ENCODE data around the gene ITGAL. TPM values are rescaled to one million over a fixed set of nuclear protein-coding genes. Genes with fewer than 3 reads are reported as not detected.
A peak's percentile ranks its signal among the peaks of the same experiment; 100 is the strongest.

ITGAL gene
- total RNA-seq, result 100 to 1,000 TPM; 319 to 344 TPM

DNA sequence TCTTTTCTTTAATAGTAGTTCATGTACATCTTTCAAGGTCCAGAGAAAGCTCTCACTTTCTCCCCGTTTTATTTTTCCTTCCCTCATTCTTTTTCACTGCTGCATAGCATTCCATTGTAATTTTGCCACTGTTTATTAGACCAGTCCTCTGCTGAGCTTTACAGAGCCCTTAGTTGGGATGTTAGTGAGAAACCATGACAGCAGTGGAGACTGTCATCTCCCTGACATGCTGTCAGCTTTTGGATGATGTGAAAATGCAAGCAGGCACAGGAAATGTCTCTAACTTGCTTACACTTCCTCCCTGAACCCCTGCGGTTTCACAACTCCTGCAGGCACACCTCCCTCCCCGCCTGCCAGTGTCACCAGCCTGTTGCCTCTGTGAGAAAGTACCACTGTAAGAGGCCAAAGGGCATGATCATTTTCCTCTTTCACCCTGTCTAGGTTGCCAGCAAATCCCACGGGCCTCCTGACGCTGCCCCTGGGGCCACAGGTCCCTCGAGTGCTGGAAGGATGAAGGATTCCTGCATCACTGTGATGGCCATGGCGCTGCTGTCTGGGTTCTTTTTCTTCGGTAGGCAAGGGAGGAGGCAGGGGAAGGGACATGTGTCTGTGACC, at the start of gene ITGAL:
TSS of gene ITGAL (plus strand) at position 415 of the 615 bp plus-strand sequence. CDS start at position 511, 96 bp downstream.
- no peaks in the 10 kb centered on the region for H3K27me3 Mint-ChIP-seq
- H3K36me3 Mint-ChIP-seq (ENCODE audit: low read depth), result peaks cover 61% of the 10 kb centered on the region
- peaks cover 31% of the 10 kb centered on the region for H3K4me1 Mint-ChIP-seq
- peak within 1 kb of the TSS; percentile 94 for H3K4me3 Mint-ChIP-seq
- no peaks in the 10 kb centered on the region for H3K9me3 Mint-ChIP-seq
- peak within 1 kb of the TSS; percentile 99 for H3K27ac Mint-ChIP-seq
- peak; percentile 66 for ATAC-seq (replicated peaks)

DNA sequence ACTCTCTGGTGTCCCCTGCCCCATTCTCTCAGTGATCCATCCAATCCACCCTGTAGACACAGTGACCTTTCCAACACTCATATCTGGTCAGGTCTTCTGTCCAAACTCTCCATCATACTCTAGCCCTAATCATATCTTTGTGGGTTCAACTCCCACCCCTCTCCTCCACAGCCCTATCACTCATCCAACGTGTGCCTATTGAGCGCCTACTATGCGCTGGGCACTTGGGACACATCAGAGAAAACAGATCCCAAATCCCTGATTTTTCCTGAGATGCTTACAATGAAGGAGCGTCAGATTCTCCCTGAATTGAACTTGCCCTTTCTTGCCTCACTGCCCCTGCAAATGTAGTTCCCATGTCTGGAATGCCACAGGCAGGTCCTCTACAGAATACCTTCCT, 44.5 kb upstream of the ITGAL start:
- Mint-ChIP-seq H3K9me3 (no peaks in the 10 kb centered on the region), H3K27me3 (no peaks in the 10 kb centered on the region), H3K4me3 (no peak overlapping the region), H3K4me1 (peaks cover 11% of the 10 kb centered on the region), H3K36me3 (ENCODE audit: low read depth) (peaks cover 35% of the 10 kb centered on the region), H3K27ac (peak overlapping the region; percentile 8)
- ATAC-seq (replicated peaks), result no peak

DNA sequence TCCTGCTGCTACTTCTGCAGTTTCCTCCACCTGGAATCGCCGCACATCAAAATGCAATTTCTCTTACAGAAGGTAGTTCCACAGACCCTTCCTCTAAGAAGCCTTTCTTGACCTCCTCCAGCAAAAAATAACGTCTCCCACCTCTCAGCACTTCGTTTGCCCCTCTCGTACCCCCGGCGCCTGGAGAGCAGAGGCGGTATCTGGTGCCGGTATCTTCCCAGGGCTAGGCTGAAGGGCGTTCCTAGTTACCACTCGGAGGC, 43.2 kb upstream of the ITGAL start:
- Mint-ChIP-seq H3K27ac (no peak overlapping the region), H3K27me3 (no peaks in the 10 kb centered on the region), H3K4me1 (peaks cover 17% of the 10 kb centered on the region), H3K9me3 (no peaks in the 10 kb centered on the region), H3K36me3 (ENCODE audit: low read depth) (peaks cover 22% of the 10 kb centered on the region), H3K4me3 (no peak overlapping the region)
- ATAC-seq (replicated peaks), result no peak

DNA sequence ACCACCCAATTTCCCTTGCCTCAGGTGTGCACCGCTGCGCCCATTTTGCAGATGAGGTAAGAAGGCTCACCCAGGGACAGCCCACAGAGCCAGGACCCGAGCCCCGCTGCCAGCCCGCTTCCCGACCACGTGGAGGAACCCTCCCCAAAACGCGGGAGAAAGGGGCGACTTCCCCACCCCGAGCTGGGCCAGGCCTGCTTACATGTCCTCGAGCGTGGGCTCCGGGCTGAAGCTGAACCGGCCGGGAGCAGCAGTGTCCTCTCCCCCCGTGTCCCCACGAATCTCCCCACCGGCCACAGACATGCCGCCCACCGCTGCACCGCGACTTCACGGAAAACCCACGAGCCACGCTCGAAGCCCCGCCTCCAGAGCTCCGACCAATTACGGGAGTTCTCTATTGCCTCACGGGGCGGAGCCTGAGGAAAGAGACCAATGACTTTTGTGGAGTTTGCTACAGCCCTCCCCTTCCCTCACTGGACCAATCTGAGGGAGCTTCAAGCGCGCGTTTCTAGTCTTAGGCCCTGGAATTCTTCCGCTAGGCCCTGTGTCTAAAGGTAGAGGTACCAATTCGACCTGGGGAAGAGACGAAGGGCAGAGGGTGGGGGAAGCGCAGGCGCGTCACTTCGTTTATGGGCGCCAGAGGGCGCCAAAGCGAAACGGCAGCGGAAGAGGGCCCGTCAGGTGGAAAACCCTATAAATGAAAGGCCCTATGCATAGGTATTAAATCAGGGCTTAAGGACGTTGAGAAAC, 42.7 kb upstream of the ITGAL start, which contains the start of gene DCTPP1:
TSS of gene DCTPP1 (minus strand) at position 353 of the 750 bp plus-strand sequence. CDS start at position 303, 50 bp downstream.
- Mint-ChIP-seq H3K36me3 (ENCODE audit: low read depth) (peaks cover 20% of the 10 kb centered on the region), H3K27ac (no peak within 1 kb of the TSS), H3K27me3 (no peaks in the 10 kb centered on the region), H3K4me3 (no peak within 1 kb of the TSS), H3K9me3 (no peaks in the 10 kb centered on the region), H3K4me1 (peaks cover 21% of the 10 kb centered on the region)
- peak; percentile 93 for ATAC-seq (replicated peaks)

DNA sequence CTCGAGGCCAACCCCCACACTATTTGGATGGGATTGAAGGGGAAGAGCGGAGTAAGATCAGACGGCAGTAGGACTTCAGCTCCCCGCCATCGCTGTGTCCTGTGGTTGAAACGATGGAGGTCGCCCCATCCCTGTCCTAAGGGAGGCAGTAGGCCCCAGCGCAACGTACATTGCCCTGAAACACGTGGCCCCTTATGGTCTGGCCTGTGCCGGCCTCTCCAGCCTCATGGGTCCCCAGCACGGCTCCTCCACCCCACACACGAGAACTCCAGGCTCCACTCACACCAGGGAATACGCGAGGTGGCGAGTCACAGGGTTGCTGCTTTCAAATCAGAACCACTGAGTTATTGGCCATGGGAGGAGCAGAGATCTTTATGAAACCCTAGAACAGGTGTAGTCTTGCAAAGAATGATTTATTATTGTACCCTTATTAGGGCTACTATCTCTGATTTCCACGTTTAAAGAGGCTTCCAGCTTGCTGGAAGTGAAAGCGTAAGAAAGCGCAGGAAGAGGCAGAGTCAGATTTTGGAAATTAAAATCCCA, 42.0 kb upstream of the ITGAL start:
- peaks cover 23% of the 10 kb centered on the region for H3K4me1 Mint-ChIP-seq
- no peak overlapping the region for H3K4me3 Mint-ChIP-seq
- ATAC-seq (replicated peaks), result peak; percentile 31
- H3K9me3 Mint-ChIP-seq, result no peaks in the 10 kb centered on the region
- no peaks in the 10 kb centered on the region for H3K27me3 Mint-ChIP-seq
- peaks cover 17% of the 10 kb centered on the region for H3K36me3 Mint-ChIP-seq (ENCODE audit: low read depth)
- no peak overlapping the region for H3K27ac Mint-ChIP-seq

DNA sequence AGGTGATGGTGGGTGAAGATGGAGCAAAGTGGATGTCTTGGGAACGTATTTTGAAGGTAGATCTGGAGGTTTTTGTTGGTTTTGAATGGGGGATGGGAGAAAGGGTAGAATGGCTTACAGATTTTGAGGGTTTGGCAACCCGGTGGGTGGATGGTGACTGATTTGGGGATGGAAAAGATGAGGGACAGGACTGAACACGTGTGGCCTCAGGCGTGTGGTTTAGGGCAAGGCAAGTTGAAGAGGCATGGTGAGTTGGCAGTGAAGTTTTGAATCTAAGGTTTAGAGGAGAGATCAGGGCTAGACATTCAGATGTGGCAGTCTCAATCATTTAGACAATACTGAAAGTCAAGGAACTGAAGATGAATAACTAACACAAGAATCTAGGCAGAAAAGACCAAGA, 37.7 kb upstream of the ITGAL start:
- Mint-ChIP-seq H3K9me3 (no peaks in the 10 kb centered on the region), H3K27me3 (no peaks in the 10 kb centered on the region), H3K36me3 (ENCODE audit: low read depth) (peaks cover 6% of the 10 kb centered on the region), H3K4me3 (peak overlapping the region; percentile 59), H3K4me1 (peaks cover 21% of the 10 kb centered on the region), H3K27ac (peak overlapping the region; percentile 84)
- peak; percentile 66 for ATAC-seq (replicated peaks)

DNA sequence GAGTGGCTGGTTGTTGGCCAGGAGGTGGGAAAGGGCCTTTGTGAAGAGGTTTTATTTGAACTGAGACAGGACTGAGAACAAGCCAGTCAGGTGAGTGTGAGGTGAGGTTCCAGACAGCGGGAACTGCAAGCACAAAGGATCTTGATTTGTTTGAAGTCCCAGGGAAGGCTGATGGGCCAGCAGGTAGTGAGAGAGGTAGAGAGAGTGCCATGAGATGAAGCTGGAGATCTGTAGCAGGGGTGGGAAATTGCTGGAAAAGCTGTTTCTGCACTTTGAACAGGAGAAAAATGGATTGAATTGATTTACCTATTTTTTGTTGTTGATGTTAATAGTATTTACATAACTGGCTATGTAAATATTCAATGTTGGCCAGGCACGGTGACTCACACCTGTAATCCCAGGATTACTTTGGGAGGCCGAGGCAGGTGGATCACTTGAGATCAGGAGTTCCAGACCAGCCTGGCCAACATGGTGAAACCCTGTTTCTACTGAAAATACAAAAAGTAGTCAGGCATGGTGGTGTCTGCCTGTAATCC, 35.0 kb upstream of the ITGAL start:
- ATAC-seq (replicated peaks), result no peak
- Mint-ChIP-seq H3K27ac (no peak overlapping the region), H3K36me3 (ENCODE audit: low read depth) (peaks cover 6% of the 10 kb centered on the region), H3K27me3 (no peaks in the 10 kb centered on the region), H3K9me3 (no peaks in the 10 kb centered on the region), H3K4me1 (peaks cover 21% of the 10 kb centered on the region), H3K4me3 (no peak overlapping the region)

DNA sequence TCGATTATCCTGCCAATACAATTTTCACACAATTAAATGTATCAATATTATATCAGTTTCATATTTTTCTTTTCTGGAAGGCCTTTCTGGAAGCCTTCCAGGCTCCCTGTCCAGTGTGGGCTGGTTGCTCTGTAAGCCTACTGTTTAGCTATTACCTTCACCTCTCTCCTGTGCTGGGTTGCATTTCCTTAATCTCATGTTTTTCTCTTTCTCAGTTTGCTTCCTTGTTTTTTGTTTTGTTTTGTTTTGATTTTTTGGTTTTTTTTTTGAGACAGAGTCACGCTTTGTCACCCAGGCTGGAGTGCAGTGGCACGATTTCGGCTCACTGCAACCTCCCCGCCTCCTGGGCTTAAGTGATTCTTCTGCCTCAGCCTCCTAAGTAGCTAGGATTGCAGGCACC, 33.7 kb upstream of the ITGAL start:
- Mint-ChIP-seq H3K27ac (no peak overlapping the region), H3K4me1 (peaks cover 29% of the 10 kb centered on the region), H3K9me3 (no peaks in the 10 kb centered on the region), H3K27me3 (no peaks in the 10 kb centered on the region), H3K4me3 (no peak overlapping the region), H3K36me3 (ENCODE audit: low read depth) (peaks cover 17% of the 10 kb centered on the region)
- no peak for ATAC-seq (replicated peaks)

DNA sequence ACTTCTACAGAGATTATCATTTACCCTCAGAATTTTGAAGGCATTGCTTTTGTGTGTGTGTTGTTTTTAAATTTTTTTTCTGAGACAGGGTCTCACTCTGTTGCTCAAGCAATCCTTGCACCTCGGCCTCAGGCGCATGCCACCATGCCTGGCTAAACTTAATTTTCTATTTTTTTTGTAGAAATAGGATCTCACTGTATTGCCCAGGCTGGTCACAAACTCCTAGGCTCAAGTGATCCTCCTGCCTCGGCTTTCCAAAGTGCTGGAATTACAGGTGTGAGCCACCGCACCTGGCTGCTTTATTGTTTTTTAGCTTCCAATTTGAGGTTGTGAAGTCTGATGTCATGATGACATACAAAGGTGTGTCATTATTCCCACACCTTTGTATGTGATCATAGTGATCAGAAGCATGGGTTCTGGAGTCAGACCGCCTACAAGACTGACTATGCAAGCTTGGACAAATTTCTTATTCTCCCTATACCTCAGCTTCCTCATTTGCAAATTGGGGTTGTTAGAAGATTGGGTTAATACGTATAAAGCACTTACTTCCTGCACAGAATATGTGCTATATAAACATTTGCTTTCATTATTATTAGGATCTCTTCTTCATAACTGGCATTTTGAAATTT, 32.7 kb upstream of the ITGAL start:
- Mint-ChIP-seq H3K36me3 (ENCODE audit: low read depth) (peaks cover 24% of the 10 kb centered on the region), H3K27ac (no peak overlapping the region), H3K4me1 (peaks cover 25% of the 10 kb centered on the region), H3K27me3 (no peaks in the 10 kb centered on the region), H3K4me3 (no peak overlapping the region), H3K9me3 (no peaks in the 10 kb centered on the region)
- no peak for ATAC-seq (replicated peaks)

DNA sequence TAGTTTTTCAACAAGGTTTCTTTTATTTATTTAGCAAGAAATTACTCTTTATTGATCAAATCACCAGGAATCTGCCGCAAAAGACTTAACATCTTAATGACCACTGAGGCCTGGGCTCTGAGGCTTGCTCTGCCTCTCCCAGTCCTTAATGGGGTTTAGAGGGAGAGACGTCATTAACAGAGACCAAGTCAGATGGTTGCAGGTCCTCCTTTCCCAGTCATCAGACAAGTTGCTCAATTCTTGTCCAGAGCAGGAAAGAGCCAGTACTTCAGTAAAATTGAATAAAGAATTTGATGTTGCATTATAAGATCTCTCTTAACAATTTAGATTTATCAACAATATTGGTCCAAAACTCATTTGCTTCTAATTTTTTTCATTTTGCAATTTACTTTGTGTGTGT, 28.9 kb upstream of the ITGAL start:
- Mint-ChIP-seq H3K27ac (peak overlapping the region; percentile 48), H3K4me1 (peaks cover 22% of the 10 kb centered on the region), H3K9me3 (peaks cover 3% of the 10 kb centered on the region), H3K27me3 (no peaks in the 10 kb centered on the region), H3K36me3 (ENCODE audit: low read depth) (peaks cover 31% of the 10 kb centered on the region), H3K4me3 (peak overlapping the region; percentile 91)
- ATAC-seq (replicated peaks), result no peak

DNA sequence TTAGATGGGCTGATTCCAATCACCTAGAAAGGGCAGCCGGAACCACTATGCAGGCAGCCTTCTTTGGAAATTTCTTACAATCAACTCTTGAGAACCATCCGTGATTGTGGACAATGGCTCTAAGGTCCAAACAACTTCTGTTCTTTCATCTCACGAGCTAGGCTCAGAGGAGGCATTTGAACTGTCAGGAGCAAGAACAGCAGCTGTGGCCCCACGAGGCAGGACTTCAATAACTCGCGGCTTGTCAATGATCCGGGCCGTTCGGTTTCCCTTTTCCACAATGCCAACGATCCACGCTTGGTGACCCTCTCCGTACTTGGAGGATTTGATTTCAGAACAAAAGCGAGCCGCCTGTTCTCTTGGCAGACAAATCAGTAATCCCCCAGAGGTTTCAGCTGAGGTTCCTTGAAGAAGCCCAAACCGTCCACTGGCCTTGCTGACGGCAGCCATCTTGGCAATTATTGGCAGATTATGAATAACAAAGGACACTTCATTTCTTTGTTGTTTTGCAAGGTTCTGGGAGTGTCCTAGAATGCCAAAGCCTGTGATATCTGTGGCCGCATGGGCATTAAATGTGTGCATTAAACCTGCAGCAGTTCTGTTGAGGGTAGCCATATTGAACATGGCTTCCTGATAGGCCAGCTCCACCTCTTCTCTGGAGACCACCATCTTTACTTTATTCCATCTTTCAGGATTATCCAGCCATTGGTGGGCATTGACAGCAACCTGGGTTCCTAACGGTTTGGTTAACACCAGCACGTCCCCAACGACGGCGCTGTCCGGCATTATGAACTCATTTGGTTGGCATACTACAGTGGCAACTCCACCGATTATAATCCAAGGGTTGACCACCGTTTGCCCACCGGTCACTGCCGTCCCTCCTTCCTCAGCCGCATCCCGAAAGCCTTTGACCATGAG, 28.1 kb upstream of the ITGAL start:
- no peaks in the 10 kb centered on the region for H3K27me3 Mint-ChIP-seq
- ATAC-seq (replicated peaks), result no peak
- peaks cover 31% of the 10 kb centered on the region for H3K36me3 Mint-ChIP-seq (ENCODE audit: low read depth)
- H3K27ac Mint-ChIP-seq, result peak overlapping the region; percentile 63
- peaks cover 22% of the 10 kb centered on the region for H3K4me1 Mint-ChIP-seq
- H3K9me3 Mint-ChIP-seq, result peaks cover 3% of the 10 kb centered on the region
- peak overlapping the region; percentile 91 for H3K4me3 Mint-ChIP-seq

DNA sequence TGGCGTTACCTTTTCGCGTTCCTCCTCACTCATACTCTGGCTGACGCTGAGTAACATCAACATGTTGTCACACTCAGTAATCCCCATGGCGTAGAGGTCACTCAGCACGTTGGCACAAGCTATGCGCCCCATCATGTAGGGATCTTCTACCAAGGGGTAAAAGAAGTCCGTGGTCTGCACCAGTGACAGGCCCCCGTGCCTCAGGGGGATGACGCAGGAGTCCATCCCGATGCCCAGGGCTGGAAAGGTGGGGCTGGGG, 27.5 kb upstream of the ITGAL start:
- Mint-ChIP-seq H3K27ac (peak overlapping the region; percentile 63), H3K27me3 (no peaks in the 10 kb centered on the region), H3K9me3 (peaks cover 3% of the 10 kb centered on the region), H3K4me1 (peaks cover 22% of the 10 kb centered on the region), H3K36me3 (ENCODE audit: low read depth) (peaks cover 31% of the 10 kb centered on the region), H3K4me3 (peak overlapping the region; percentile 91)
- no peak for ATAC-seq (replicated peaks)

DNA sequence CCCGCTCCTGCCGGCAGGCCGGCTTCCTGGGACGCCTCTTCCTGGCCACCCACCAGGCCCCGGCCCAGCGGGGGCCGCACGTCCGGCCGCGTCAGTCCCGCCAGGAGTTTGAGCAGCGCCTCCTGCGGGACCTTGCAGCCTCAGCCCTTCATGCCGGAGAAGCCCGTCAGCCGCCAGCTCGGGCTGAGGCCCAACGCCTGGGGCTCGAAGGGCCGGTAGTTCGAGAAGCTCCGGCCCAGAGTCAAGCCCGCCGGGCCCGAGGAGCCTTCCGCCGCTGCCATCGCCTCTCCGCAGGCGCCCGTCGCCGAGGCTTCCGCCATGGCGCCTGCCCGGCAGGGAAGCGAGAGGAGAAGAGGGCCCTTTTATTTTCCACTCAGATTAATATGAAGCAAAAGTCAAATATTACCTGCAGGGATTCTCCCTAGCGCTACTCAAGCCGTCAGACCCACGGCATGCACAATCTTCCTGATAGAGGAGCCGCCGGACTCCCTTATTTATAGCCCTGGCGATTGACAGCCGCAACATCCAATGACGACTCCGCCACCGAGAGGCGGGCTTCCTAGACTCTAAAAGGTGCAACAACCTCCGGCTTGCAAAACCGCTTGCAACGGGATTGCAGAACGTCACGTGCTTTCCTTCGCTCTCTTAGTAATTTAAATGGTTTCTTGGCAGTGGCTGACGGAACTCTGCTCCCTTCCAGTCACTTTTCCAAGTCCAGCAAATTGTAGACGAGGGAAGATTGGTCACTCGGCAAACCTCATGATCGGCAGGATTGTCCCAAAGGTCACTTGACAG, 26.9 kb upstream of the ITGAL start, which contains the start of gene SEPHS2:
TSS of gene SEPHS2 (minus strand) at position 467 of the 795 bp plus-strand sequence. CDS start at position 320, 147 bp downstream.
- Mint-ChIP-seq H3K36me3 (ENCODE audit: low read depth) (peaks cover 31% of the 10 kb centered on the region), H3K27me3 (no peaks in the 10 kb centered on the region), H3K4me3 (peak within 1 kb of the TSS; percentile 91), H3K4me1 (peaks cover 26% of the 10 kb centered on the region), H3K27ac (peak within 1 kb of the TSS; percentile 90), H3K9me3 (peaks cover 3% of the 10 kb centered on the region)
- peak; percentile 97 for ATAC-seq (replicated peaks)

Measured in activated T-helper 17 cell treated with anti-CD3 and anti-CD28 coated beads, Interleukin-2, amount 50 U/mL, for 72 hours (primary cell).